ENCODE measurements around the gene TMTC1.

GRCh38 chr12:29722164-29722563 is 61.6 kb downstream of the TMTC1 start:
- no peak for TF ChIP-seq CTCF (IDR thresholded peaks at IDR 0.05)
- no peak for TF ChIP-seq POLR2A (IDR thresholded peaks at IDR 0.05)
